T-helper 2 cell treated with Interferon-gamma antibody and Interleukin-4, amounts not matched to agents 5 μg/mL and 100 μg/mL, for 36 hours (primary cell): ENCODE measurements around the gene ST6GALNAC1.

Source experiments
- DNase-seq: peaks from one replicate; pipeline ENCODE4 v3.0.0; 2021; ENCODE audit warnings: low spot score
- H3K27ac Mint-ChIP-seq: one replicate; pipeline ENCODE4 v1.8.0; 2021; ENCODE audit warnings: mild to moderate bottlenecking, mixed read lengths
- H3K27me3 Mint-ChIP-seq: one replicate; pipeline ENCODE4 v1.8.0; 2021; ENCODE audit warnings: low read depth, mixed read lengths
- H3K36me3 Mint-ChIP-seq: one replicate; pipeline ENCODE4 v1.8.0; 2021; ENCODE audit warnings: low read depth, mixed read lengths
- H3K4me1 Mint-ChIP-seq: one replicate; pipeline ENCODE4 v1.8.0; 2021; ENCODE audit warnings: low read depth, mixed read lengths
- H3K4me3 Mint-ChIP-seq: one replicate; pipeline ENCODE4 v1.8.0; 2022; ENCODE audit warnings: mild to moderate bottlenecking, moderate library complexity, mixed read lengths
- H3K9me3 Mint-ChIP-seq: one replicate; pipeline ENCODE4 v1.8.0; 2021; ENCODE audit warnings: mixed read lengths

ST6GALNAC1 gene

GRCh38 chr17:76597156-76598003 lies 46.2 kb downstream of the ST6GALNAC1 start:
- no peak overlapping the region for H3K27ac Mint-ChIP-seq
- H3K27me3 Mint-ChIP-seq, result peaks cover 11% of the 10 kb centered on the region
- H3K36me3 Mint-ChIP-seq, result peaks cover 4% of the 10 kb centered on the region
- no peak overlapping the region for H3K4me3 Mint-ChIP-seq
- peaks cover 20% of the 10 kb centered on the region for H3K4me1 Mint-ChIP-seq
- no peak for DNase-seq
- peaks cover 5% of the 10 kb centered on the region for H3K9me3 Mint-ChIP-seq

- no peaks in the 10 kb centered on the region for H3K36me3 Mint-ChIP-seq
- no peaks in the 10 kb centered on the region for H3K9me3 Mint-ChIP-seq
- H3K4me3 Mint-ChIP-seq, result no peak overlapping the region
- DNase-seq, result no peak
- H3K27ac Mint-ChIP-seq, result no peak overlapping the region
- peaks cover 6% of the 10 kb centered on the region for H3K4me1 Mint-ChIP-seq
- H3K27me3 Mint-ChIP-seq, result peaks cover 19% of the 10 kb centered on the region
These were observed 48.9 kb downstream of the ST6GALNAC1 start for GRCh38 chr17:76594690-76595089.

DNA sequence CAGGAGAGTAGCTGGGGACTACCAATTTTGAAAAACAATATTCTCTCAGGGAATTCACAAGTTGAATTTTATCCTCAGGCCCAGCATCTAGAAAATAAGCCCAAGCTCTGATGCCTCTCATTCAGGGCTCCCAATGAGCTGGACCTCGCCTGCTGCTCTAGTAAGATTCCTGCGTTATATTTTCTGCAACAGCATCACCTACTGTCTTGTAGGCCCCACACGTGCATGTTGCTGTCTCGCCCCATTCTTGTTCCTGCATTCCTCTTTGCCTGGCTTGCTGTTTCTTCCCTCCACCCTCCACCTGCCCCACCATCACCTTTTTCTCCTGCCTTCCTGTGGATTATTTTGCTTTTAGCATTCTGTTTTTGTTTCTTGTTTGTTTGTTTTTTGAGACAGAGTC lies 49.6 kb downstream of the ST6GALNAC1 start:
- Mint-ChIP-seq H3K27ac (peak overlapping the region; percentile 2), H3K4me1 (peaks cover 6% of the 10 kb centered on the region), H3K9me3 (no peaks in the 10 kb centered on the region), H3K27me3 (peaks cover 25% of the 10 kb centered on the region), H3K36me3 (no peaks in the 10 kb centered on the region), H3K4me3 (no peak overlapping the region)
- no peak for DNase-seq

DNA sequence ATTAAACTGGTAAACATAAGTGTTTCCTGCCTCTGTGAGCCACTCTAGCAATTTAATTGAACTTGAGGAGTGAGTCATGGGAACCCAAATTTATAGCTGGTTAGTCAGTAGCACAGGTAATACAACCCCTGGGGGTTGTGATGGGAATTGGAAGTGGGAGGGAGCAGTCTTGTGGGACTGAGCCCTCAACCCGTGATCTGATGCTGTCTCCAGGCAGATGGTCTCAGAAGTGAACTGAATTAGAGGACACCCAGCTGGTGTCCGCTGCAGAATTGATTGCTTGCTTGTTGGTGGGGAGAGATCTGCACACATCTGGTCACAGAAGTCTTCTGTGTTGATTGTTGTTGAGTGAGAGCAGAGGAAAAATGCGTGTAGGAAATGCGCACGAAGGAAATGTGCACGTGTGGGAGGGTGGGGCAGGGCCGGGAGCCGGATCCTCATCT lies 50.2 kb downstream of the ST6GALNAC1 start:
- H3K4me3 Mint-ChIP-seq, result no peak overlapping the region
- no peaks in the 10 kb centered on the region for H3K36me3 Mint-ChIP-seq
- peaks cover 4% of the 10 kb centered on the region for H3K4me1 Mint-ChIP-seq
- no peak overlapping the region for H3K27ac Mint-ChIP-seq
- peaks cover 28% of the 10 kb centered on the region for H3K27me3 Mint-ChIP-seq
- DNase-seq, result no peak
- no peaks in the 10 kb centered on the region for H3K9me3 Mint-ChIP-seq

- Mint-ChIP-seq H3K27ac (no peak overlapping the region), H3K4me1 (no peaks in the 10 kb centered on the region), H3K9me3 (no peaks in the 10 kb centered on the region), H3K4me3 (no peak overlapping the region), H3K27me3 (peaks cover 64% of the 10 kb centered on the region), H3K36me3 (no peaks in the 10 kb centered on the region)
- DNase-seq, result no peak
These were observed 55.4 kb downstream of the ST6GALNAC1 start for GRCh38 chr17:76588182-76588581.

- H3K4me3 Mint-ChIP-seq, result no peak overlapping the region
- no peaks in the 10 kb centered on the region for H3K36me3 Mint-ChIP-seq
- DNase-seq, result no peak
- H3K9me3 Mint-ChIP-seq, result no peaks in the 10 kb centered on the region
- H3K27me3 Mint-ChIP-seq, result peaks cover 73% of the 10 kb centered on the region
- H3K27ac Mint-ChIP-seq, result no peak overlapping the region
- H3K4me1 Mint-ChIP-seq, result no peaks in the 10 kb centered on the region
These were observed 56.6 kb downstream of the ST6GALNAC1 start for GRCh38 chr17:76586741-76587487.

DNA sequence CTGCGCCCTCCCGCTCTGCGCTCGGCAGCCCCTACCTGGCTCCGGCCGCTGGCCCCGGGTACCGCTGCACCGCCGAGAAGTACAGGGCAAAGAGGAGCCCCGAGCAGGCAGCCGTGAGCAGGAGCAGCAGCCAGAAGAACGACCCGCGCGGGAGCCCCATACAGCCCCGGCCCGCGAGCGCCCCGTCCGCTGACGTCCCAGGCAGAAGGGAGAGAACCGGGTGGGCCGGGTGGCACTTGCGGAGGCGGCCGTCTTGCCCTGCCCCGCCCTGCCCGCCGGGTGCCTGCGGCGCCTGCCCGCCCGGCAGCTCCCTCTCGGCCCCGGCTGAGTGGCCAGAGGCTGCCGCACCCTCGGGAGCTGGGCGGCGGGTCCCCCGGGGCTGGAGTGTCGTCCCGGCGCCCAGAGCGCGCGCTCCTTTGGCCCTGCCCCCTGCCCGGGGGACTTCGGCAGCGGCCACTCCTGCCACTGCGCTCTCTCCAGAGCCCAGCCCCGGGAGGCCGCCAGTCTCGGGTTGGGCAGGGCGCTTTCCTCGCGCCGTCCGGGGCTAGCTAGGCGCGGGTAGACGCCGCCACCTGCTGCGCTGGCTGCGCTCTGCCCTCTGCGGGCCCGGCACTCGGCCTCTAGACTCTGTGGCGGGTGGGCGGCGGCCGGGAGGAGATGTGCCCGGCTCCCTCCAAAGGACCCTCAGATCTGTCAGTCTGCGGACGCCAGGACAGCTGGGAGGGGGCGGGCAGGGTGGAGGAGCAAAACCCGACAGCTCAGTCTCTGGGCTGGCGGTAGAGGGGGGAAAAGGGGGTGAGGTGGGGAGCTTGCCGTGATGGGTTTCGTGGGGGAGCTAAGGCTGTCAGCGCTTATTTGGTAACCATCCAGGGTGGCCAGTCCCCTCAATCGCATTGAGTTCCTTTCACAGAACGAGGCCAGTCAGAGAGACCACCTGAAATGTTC lies 57.6 kb downstream of the ST6GALNAC1 start, which contains the start of gene ST6GALNAC2:
Gene ST6GALNAC2 (minus strand): TSS at position 212 of the 945 bp plus-strand sequence. CDS start 52 bp downstream, at position 160.
- DNase-seq, result peak; percentile 30
- Mint-ChIP-seq H3K27ac (no peak within 1 kb of the TSS), H3K27me3 (peaks cover 71% of the 10 kb centered on the region), H3K4me1 (no peaks in the 10 kb centered on the region), H3K36me3 (no peaks in the 10 kb centered on the region), H3K4me3 (peak within 1 kb of the TSS; percentile 63), H3K9me3 (no peaks in the 10 kb centered on the region)

GRCh38 chr17:76585033-76585648 lies 58.4 kb downstream of the ST6GALNAC1 start:
- peaks cover 70% of the 10 kb centered on the region for H3K27me3 Mint-ChIP-seq
- H3K27ac Mint-ChIP-seq, result no peak overlapping the region
- peak overlapping the region; percentile 63 for H3K4me3 Mint-ChIP-seq
- no peaks in the 10 kb centered on the region for H3K36me3 Mint-ChIP-seq
- no peaks in the 10 kb centered on the region for H3K4me1 Mint-ChIP-seq
- DNase-seq, result no peak
- H3K9me3 Mint-ChIP-seq, result no peaks in the 10 kb centered on the region

- peaks cover 4% of the 10 kb centered on the region for H3K4me1 Mint-ChIP-seq
- no peaks in the 10 kb centered on the region for H3K9me3 Mint-ChIP-seq
- peak overlapping the region; percentile 63 for H3K4me3 Mint-ChIP-seq
- H3K27me3 Mint-ChIP-seq, result peaks cover 64% of the 10 kb centered on the region
- H3K27ac Mint-ChIP-seq, result no peak overlapping the region
- no peaks in the 10 kb centered on the region for H3K36me3 Mint-ChIP-seq
- DNase-seq, result no peak
These were observed 59.0 kb downstream of the ST6GALNAC1 start for GRCh38 chr17:76584427-76585032.

- Mint-ChIP-seq H3K36me3 (no peaks in the 10 kb centered on the region), H3K4me1 (peaks cover 6% of the 10 kb centered on the region), H3K27me3 (peaks cover 48% of the 10 kb centered on the region), H3K27ac (no peak overlapping the region), H3K9me3 (no peaks in the 10 kb centered on the region), H3K4me3 (no peak overlapping the region)
- DNase-seq, result no peak
These were observed 60.9 kb downstream of the ST6GALNAC1 start for GRCh38 chr17:76582660-76583059.

DNA sequence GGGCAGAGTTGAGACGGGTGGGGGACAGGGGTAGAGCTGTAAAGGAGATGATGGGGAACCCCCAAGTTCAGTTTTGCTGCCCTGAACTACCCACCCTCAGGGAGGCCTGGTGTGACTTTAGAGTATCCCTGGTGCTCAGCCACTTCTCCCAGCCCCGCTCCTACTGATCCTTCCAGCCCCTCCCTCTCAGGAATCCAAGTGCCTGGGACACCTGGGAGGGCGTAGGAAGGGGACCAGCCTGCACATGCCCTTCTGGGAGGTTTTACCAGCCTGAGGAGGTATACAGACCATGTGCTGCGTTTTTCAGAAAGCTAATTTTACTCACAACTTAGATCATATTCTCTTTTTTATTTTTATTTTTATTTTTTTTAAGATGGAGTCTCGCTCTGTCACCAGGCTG lies 62.0 kb downstream of the ST6GALNAC1 start:
- H3K4me1 Mint-ChIP-seq, result peaks cover 6% of the 10 kb centered on the region
- H3K27me3 Mint-ChIP-seq, result peaks cover 37% of the 10 kb centered on the region
- H3K27ac Mint-ChIP-seq, result no peak overlapping the region
- no peak overlapping the region for H3K4me3 Mint-ChIP-seq
- H3K36me3 Mint-ChIP-seq, result no peaks in the 10 kb centered on the region
- no peak for DNase-seq
- no peaks in the 10 kb centered on the region for H3K9me3 Mint-ChIP-seq

DNA sequence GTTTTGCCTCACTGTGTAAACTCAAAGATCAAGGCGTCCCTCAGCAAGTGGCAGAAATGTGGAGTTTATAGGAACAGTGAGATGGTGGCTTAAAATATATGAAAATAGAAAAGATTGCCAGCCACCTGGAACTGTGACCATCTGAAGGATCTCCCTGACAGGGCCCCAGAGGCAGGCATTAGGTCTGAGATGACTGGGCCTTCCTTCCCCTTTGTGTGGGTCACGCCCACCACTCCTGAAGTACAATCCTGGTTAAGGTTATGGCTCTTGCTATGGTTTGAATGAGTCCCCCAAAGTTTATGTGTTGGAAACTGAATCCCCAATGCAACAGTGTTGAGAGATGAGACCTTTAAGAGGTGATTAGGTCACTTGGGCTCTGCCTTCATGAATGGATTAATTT lies 64.3 kb downstream of the ST6GALNAC1 start:
- Mint-ChIP-seq H3K36me3 (no peaks in the 10 kb centered on the region), H3K27me3 (peaks cover 22% of the 10 kb centered on the region), H3K4me3 (no peak overlapping the region), H3K27ac (no peak overlapping the region), H3K9me3 (no peaks in the 10 kb centered on the region), H3K4me1 (peaks cover 6% of the 10 kb centered on the region)
- DNase-seq, result no peak

DNA sequence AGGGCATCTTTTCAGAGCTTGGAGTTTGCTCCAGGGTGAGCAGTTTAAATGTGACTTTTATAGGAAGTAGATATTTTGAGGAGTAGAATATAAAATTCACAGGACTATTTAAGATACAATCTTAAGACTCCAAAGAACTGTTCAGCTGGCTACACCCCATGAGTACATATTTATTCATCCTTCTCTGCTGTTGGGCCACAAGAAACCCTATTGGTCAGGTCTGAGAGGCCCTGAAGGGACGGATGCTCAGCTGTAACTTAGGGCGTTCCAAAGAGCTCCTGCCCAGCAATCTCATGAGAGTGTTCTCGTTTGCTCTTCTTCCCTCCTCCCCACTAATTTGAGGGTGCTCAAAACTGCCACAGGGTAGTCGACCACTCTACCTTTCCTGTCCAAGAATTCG lies 65.2 kb downstream of the ST6GALNAC1 start:
- Mint-ChIP-seq H3K36me3 (no peaks in the 10 kb centered on the region), H3K4me3 (no peak overlapping the region), H3K27me3 (peaks cover 13% of the 10 kb centered on the region), H3K4me1 (peaks cover 6% of the 10 kb centered on the region), H3K27ac (no peak overlapping the region), H3K9me3 (no peaks in the 10 kb centered on the region)
- no peak for DNase-seq
